Measurements from ENCODE around the gene STARD8.

DNA sequence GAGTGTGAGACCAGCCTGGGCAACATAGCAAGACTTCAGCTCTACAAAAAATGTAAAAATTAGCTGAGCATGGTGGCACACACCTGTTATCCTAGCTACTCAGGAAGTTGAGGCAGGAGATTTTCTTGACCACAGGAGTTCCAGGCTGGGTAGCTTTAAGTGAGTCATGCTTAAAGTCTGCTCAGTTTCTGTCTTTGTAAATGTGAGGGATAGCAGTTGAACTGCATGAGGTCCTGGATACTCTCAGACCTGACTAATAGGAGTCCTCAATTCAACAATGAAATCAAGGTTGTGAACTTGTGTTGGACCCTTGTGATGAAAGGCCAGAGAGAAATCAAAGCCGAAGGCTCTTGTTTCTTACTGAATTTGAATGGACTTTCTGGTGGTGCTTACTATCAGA, 45.2 kb downstream of the STARD8 start:
- TF ChIP-seq, protein P1, sequence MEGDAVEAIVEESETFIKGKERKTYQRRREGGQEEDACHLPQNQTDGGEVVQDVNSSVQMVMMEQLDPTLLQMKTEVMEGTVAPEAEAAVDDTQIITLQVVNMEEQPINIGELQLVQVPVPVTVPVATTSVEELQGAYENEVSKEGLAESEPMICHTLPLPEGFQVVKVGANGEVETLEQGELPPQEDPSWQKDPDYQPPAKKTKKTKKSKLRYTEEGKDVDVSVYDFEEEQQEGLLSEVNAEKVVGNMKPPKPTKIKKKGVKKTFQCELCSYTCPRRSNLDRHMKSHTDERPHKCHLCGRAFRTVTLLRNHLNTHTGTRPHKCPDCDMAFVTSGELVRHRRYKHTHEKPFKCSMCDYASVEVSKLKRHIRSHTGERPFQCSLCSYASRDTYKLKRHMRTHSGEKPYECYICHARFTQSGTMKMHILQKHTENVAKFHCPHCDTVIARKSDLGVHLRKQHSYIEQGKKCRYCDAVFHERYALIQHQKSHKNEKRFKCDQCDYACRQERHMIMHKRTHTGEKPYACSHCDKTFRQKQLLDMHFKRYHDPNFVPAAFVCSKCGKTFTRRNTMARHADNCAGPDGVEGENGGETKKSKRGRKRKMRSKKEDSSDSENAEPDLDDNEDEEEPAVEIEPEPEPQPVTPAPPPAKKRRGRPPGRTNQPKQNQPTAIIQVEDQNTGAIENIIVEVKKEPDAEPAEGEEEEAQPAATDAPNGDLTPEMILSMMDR (conservative IDR thresholded peaks at IDR 0.05; ENCODE audit: low read depth, low read length), result no peak
- TF ChIP-seq EZH2 (IDR thresholded peaks at IDR 0.05; ENCODE audit: borderline replicate concordance, low read depth, low read length, poor library complexity, severe bottlenecking), result no peak
